Upper lobe of left lung (tissue), 6 donors: ENCODE results near the gene SUCLG2. TPM values are rescaled to one million over a fixed set of nuclear protein-coding genes. Genes with fewer than 3 reads are reported as not detected.

Experiments used
- ATAC-seq, 2 donors: fragments of 200-7000 bp; cut with Tn5 transposase; one replicate each; pipeline ENCODE4 v1.9.1; 2022; ENCODE audit warnings: mild to moderate bottlenecking in 2 of 2, moderate library complexity in 2 of 2; ENCODE audit not compliant: low FRiP score in 2 of 2
- DNase-seq, 2 donors: peaks; one replicate each; pipeline ENCODE4 v3.0.0-alpha.2; 2019 to 2020
- H3K27ac ChIP-seq, 4 donors: fragments of 200-600 bp; sonication (generic); one replicate each; pipeline ENCODE4 v1.5.1; 2016 to 2019
- H3K27me3 ChIP-seq, 4 donors: fragments of 200-600 bp; sonication (generic); one replicate each; pipeline ENCODE4 v1.5.1; 2017 to 2019
- H3K36me3 ChIP-seq, 4 donors: fragments of 200-600 bp; sonication (generic); one replicate each; pipeline ENCODE4 v1.5.1; 2016 to 2019
- H3K4me1 ChIP-seq, 4 donors: fragments of 200-600 bp; sonication (generic); one replicate each; pipeline ENCODE4 v1.5.1; 2018 to 2019
- H3K4me3 ChIP-seq, 4 donors: fragments of 200-600 bp; sonication (generic); one replicate each; pipeline ENCODE4 v1.5.1; 2017 to 2019; ENCODE audit warnings: mild to moderate bottlenecking in 2 of 4, moderate library complexity in 1 of 4
- H3K9me3 ChIP-seq, 4 donors: fragments of 200-600 bp; sonication (generic); one replicate each; pipeline ENCODE4 v1.5.1; 2018 to 2019
- EP300 ChIP-seq, 4 donors: sonication (generic); formaldehyde crosslinking; IDR thresholded peaks; one replicate each; pipeline ENCODE4 v1.5.1; 2017; ENCODE audit warnings: antibody characterized with exemption in 4 of 4, control low read depth in 2 of 4
- POLR2A ChIP-seq, 4 donors: fragments of 450-650 bp; IDR thresholded peaks; one replicate each; pipeline ENCODE4 v1.5.1; 2016 to 2017; ENCODE audit warnings: antibody characterized with exemption in 4 of 4, mild to moderate bottlenecking in 2 of 4
- POLR2AphosphoS5 ChIP-seq, 2 donors: sonication (generic); formaldehyde crosslinking; IDR thresholded peaks; one replicate each; pipeline ENCODE4 v1.5.1; 2017; ENCODE audit warnings: antibody characterized with exemption in 2 of 2
- WGBS, 2 donors: methylation state at CpG; one replicate each; pipeline ENCODE4 v1.1.5; 2017 to 2018; 5-methylcytosine and 5-hydroxymethylcytosine counted together
- total RNA-seq, 6 donors: library from RNA; depleted of rRNA in 4 of 6; stranded (reverse); fragments of >200 nt in 4 of 6; gene quantifications; one replicate each; pipeline versions ENCODE4 v1.1.0 to v1.2.1, GENCODE V29; 2016 to 2021
- TF ChIP-seq, protein P1 (sequence below), 6 experiments: fragments of 450-650 bp in 4 of 6; fragments of 200-600 bp in 2 of 6; sonication (generic) in 2 of 6; IDR thresholded peaks; one replicate each; pipeline ENCODE4 v1.5.1; 2016 to 2019; ENCODE audit warnings: antibody characterized with exemption in 6 of 6
- donor health status: DM: no; HTN: no; CAD: no; lungs with moderate emphysema.
- donor health status: DM: no; HTN: yes; CAD: no; lungs with severe emphysema.

The SUCLG2 gene
- total RNA-seq, 6 donors from 2014 or later: 36.7 to 69.3 (median 50.8) TPM

DNA sequence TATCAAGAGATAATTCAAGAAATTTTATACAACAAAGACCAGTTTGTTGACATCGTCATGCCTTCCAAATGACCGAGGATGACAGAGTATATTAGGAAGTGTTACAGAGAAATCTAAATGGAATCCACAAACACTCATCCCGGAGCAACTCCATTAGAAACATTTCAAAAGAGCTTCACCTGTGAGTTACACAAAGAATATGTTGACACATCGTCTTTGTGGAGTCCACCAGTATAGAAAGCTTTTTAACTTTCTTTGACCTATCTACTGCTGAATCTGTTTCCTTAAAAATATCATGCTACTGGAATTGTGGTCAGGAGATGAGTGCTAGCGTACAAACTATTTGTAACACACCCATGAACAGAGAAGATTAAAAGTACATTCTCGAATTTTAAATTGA is 130.4 kb downstream of the SUCLG2 start:
- Histone ChIP-seq H3K4me1 (no peaks in the 10 kb centered on the region), H3K4me3 (no peak overlapping the region), H3K36me3 (peaks cover 0 to 31% (median 5%) of the 10 kb centered on the region in 4 donors), H3K9me3 (no peaks in the 10 kb centered on the region), H3K27me3 (no peaks in the 10 kb centered on the region), H3K27ac (no peak overlapping the region)
- WGBS, 2 donors: 77 to 78% methylated on average over 6 of the region's 6 CpGs
- TF ChIP-seq, protein P1, sequence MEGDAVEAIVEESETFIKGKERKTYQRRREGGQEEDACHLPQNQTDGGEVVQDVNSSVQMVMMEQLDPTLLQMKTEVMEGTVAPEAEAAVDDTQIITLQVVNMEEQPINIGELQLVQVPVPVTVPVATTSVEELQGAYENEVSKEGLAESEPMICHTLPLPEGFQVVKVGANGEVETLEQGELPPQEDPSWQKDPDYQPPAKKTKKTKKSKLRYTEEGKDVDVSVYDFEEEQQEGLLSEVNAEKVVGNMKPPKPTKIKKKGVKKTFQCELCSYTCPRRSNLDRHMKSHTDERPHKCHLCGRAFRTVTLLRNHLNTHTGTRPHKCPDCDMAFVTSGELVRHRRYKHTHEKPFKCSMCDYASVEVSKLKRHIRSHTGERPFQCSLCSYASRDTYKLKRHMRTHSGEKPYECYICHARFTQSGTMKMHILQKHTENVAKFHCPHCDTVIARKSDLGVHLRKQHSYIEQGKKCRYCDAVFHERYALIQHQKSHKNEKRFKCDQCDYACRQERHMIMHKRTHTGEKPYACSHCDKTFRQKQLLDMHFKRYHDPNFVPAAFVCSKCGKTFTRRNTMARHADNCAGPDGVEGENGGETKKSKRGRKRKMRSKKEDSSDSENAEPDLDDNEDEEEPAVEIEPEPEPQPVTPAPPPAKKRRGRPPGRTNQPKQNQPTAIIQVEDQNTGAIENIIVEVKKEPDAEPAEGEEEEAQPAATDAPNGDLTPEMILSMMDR (IDR thresholded peaks at IDR 0.05): no peak
- no peak for TF ChIP-seq POLR2AphosphoS5 (IDR thresholded peaks at IDR 0.05)
- no peak for ATAC-seq
- DNase-seq: no peak

- Histone ChIP-seq H3K36me3 (peaks cover 0 to 36% (median 2%) of the 10 kb centered on the region in 4 donors), H3K4me3 (no peak overlapping the region), H3K9me3 (no peaks in the 10 kb centered on the region), H3K27ac (no peak overlapping the region), H3K27me3 (no peaks in the 10 kb centered on the region), H3K4me1 (peaks cover 0 to 3% (median 0%) of the 10 kb centered on the region in 4 donors)
- DNase-seq (no peak), ATAC-seq (no peak)
- no peak for TF ChIP-seq EP300 (IDR thresholded peaks at IDR 0.05)
- TF ChIP-seq, protein P1 (IDR thresholded peaks at IDR 0.05): no peak
- no peak for TF ChIP-seq POLR2A (IDR thresholded peaks at IDR 0.05)
- no peak for TF ChIP-seq POLR2AphosphoS5 (IDR thresholded peaks at IDR 0.05)
- WGBS, 2 donors: 98% methylated on average over 4 of the region's 4 CpGs
Observed at GRCh38 chr3:67522081-67522480, 132.3 kb downstream of the SUCLG2 start.

- 77 to 88% methylated on average over 5 of the region's 5 CpGs for WGBS, 2 donors
Observed at GRCh38 chr3:67521053-67521646, 133.3 kb downstream of the SUCLG2 start.

DNA sequence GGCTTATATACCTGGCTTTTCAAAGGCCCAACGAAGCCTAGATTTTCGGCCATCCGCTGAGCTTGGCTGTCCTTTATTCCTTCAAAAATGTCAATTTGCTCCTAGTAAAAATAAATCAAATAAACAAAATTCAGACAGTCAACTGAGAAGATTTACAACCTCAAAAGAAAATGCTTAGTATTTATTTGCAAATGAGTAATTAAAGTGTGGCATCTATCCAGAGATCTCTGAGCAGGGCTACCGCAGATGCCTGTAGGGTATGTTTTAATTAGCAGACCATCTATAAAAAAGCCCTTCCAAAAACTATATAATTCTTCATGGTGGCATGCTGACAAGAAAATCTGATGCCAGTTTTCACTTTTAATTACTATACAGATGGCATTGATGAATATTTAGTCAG is 136.2 kb downstream of the SUCLG2 start:
- Histone ChIP-seq H3K4me1 (peaks cover 0 to 3% (median 0%) of the 10 kb centered on the region in 4 donors), H3K4me3 (no peak overlapping the region), H3K36me3 (peaks cover 0 to 42% (median 5%) of the 10 kb centered on the region in 4 donors), H3K9me3 (no peaks in the 10 kb centered on the region), H3K27ac (no peak overlapping the region), H3K27me3 (no peaks in the 10 kb centered on the region)
- DNase-seq (no peak), ATAC-seq (no peak)
- WGBS, 2 donors: 90 to 92% methylated on average over 4 of the region's 4 CpGs
- no peak for TF ChIP-seq POLR2AphosphoS5 (IDR thresholded peaks at IDR 0.05)
- TF ChIP-seq, protein P1 (IDR thresholded peaks at IDR 0.05): no peak
- TF ChIP-seq POLR2A (IDR thresholded peaks at IDR 0.05): no peak
- TF ChIP-seq EP300 (IDR thresholded peaks at IDR 0.05): no peak

More at GRCh38 chr3:67521053-67521646, 133.3 kb downstream of the SUCLG2 start:
- ATAC-seq (no peak), DNase-seq (no peak)
- Histone ChIP-seq H3K4me1 (peaks cover 0 to 3% (median 0%) of the 10 kb centered on the region in 4 donors), H3K4me3 (no peak overlapping the region), H3K27ac (no peak overlapping the region), H3K9me3 (no peaks in the 10 kb centered on the region), H3K36me3 (peaks cover 0 to 32% (median 2%) of the 10 kb centered on the region in 4 donors), H3K27me3 (no peaks in the 10 kb centered on the region)
- no peak for TF ChIP-seq POLR2AphosphoS5 (IDR thresholded peaks at IDR 0.05)
- no peak for TF ChIP-seq EP300 (IDR thresholded peaks at IDR 0.05)
- no peak for TF ChIP-seq POLR2A (IDR thresholded peaks at IDR 0.05)
- TF ChIP-seq, protein P1 (IDR thresholded peaks at IDR 0.05): no peak

DNA sequence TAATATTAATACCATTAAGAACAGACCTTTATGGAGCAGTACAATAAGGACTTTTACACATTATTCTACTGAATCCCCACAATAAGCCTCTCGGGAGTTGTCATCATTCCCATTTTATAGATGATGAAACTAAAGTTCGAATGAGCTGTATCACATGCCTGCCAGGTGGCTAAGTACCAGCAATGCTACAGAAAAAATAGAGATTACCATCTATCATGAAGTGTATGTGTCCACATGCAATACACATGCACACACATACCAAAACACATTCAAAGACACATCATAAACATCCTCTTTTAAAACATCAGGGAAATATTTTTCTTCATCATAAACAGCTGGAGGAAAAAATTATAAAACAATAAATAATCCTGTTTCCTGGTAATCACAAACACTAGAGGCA is 136.6 kb downstream of the SUCLG2 start:
- TF ChIP-seq EP300 (IDR thresholded peaks at IDR 0.05) (no peak), POLR2A (IDR thresholded peaks at IDR 0.05) (no peak), POLR2AphosphoS5 (IDR thresholded peaks at IDR 0.05) (no peak)
- TF ChIP-seq, protein P1 (IDR thresholded peaks at IDR 0.05): no peak
- Histone ChIP-seq H3K4me3 (no peak overlapping the region), H3K4me1 (peaks cover 0 to 3% (median 0%) of the 10 kb centered on the region in 4 donors), H3K27ac (no peak overlapping the region), H3K27me3 (no peaks in the 10 kb centered on the region), H3K9me3 (no peaks in the 10 kb centered on the region), H3K36me3 (peaks cover 0 to 42% (median 5%) of the 10 kb centered on the region in 4 donors)
- 80 to 93% methylated on average over 2 of the region's 2 CpGs for WGBS, 2 donors
- no peak for ATAC-seq
- DNase-seq: no peak
